Adipose tissue (tissue), 3 donors: ENCODE measurements around the gene ITPR2. TPM values are rescaled to one million over a fixed set of nuclear protein-coding genes. Genes with fewer than 3 reads are reported as not detected.

ENCODE experiments used
- H3K27ac ChIP-seq: one replicate; pipeline ENCODE4 v1.5.1; 2013; ENCODE audit warnings: low read depth, low read length
- WGBS, 3 donors: extraction: QIAGEN DNeasy Blood & Tissue Kit; methylation state at CpG; one replicate each; pipeline ENCODE4 v1.1.7; 2013; 5-methylcytosine and 5-hydroxymethylcytosine counted together
- polyA plus RNA-seq, 3 donors: library from polyadenylated mRNA; stranded (reverse); fragments of 200-250 nt; gene quantifications; one replicate each; pipeline ENCODE4 v1.2.3, GENCODE V29; 2013
- donor health status: healthy with polysubstance abuse.
- donor health status: Bipolar disorder and iron deficiency.
- donor health status: healthy.

The ITPR2 gene
- polyA plus RNA-seq, 3 donors = 2.8 to 15.5 (median 4.7) TPM

- H3K27ac ChIP-seq = no peak overlapping the region
- 48 to 90% (median 71%) methylated on average over 2 of the region's 2 CpGs for WGBS, 3 donors
Measured at GRCh38 chr12:26636710-26637328, 196.2 kb downstream of the ITPR2 start.

- no peak overlapping the region for H3K27ac ChIP-seq
- 79 to 83% (median 81%) methylated on average over 5 of the region's 5 CpGs for WGBS, 3 donors
Measured at GRCh38 chr12:26633591-26634210, 199.3 kb downstream of the ITPR2 start.

- 89 to 94% (median 91%) methylated on average over 6 of the region's 6 CpGs for WGBS, 3 donors
Measured at GRCh38 chr12:26632756-26633155, 200.2 kb downstream of the ITPR2 start.

GRCh38 chr12:26631846-26632245 is 201.1 kb downstream of the ITPR2 start:
- no peak overlapping the region for H3K27ac ChIP-seq

More at GRCh38 chr12:26632756-26633155, 200.2 kb downstream of the ITPR2 start:
- H3K27ac ChIP-seq = no peak overlapping the region

GRCh38 chr12:26630546-26631027 is 202.4 kb downstream of the ITPR2 start:
- H3K27ac ChIP-seq = no peak overlapping the region
- 43 to 65% (median 61%) methylated on average over 10 of the region's 10 CpGs for WGBS, 3 donors

More at GRCh38 chr12:26631846-26632245, 201.1 kb downstream of the ITPR2 start:
- WGBS, 3 donors = 87 to 98% (median 98%) methylated on average over 6 of the region's 6 CpGs

GRCh38 chr12:26629864-26630263 is 203.1 kb downstream of the ITPR2 start:
- no peak overlapping the region for H3K27ac ChIP-seq
- WGBS, 3 donors = 39 to 49% (median 44%) methylated on average over 1 of the region's 1 CpG

GRCh38 chr12:26628234-26628633 is 204.8 kb downstream of the ITPR2 start:
- H3K27ac ChIP-seq = no peak overlapping the region
- WGBS, 3 donors = 87 to 95% (median 94%) methylated on average over 2 of the region's 2 CpGs

GRCh38 chr12:26627335-26627734 is 205.7 kb downstream of the ITPR2 start:
- no peak overlapping the region for H3K27ac ChIP-seq
- WGBS, 3 donors = 63 to 89% (median 65%) methylated on average over 4 of the region's 4 CpGs

GRCh38 chr12:26623136-26623535 is 209.9 kb downstream of the ITPR2 start:
- 89 to 96% (median 90%) methylated on average over 4 of the region's 4 CpGs for WGBS, 3 donors
- H3K27ac ChIP-seq = no peak overlapping the region

GRCh38 chr12:26622601-26623000 is 210.4 kb downstream of the ITPR2 start:
- WGBS, 3 donors = 85 to 96% (median 92%) methylated on average over 5 of the region's 5 CpGs
- no peak overlapping the region for H3K27ac ChIP-seq

GRCh38 chr12:26621932-26622331 is 211.1 kb downstream of the ITPR2 start:
- 89 to 93% (median 93%) methylated on average over 3 of the region's 3 CpGs for WGBS, 3 donors
- H3K27ac ChIP-seq = no peak overlapping the region

- no peak overlapping the region for H3K27ac ChIP-seq
- 88 to 93% (median 89%) methylated on average over 5 of the region's 5 CpGs for WGBS, 3 donors
Measured at GRCh38 chr12:26620907-26621306, 212.1 kb downstream of the ITPR2 start.

GRCh38 chr12:26617513-26617912 is 215.5 kb downstream of the ITPR2 start:
- WGBS, 3 donors = 69 to 95% (median 80%) methylated on average over 1 of the region's 1 CpG
- no peak overlapping the region for H3K27ac ChIP-seq

GRCh38 chr12:26614011-26614616 is 218.9 kb downstream of the ITPR2 start:
- 48 to 60% (median 53%) methylated on average over 3 of the region's 3 CpGs for WGBS, 3 donors

GRCh38 chr12:26612203-26612602 is 220.8 kb downstream of the ITPR2 start:
- 77 to 91% (median 86%) methylated on average over 2 of the region's 2 CpGs for WGBS, 3 donors
- H3K27ac ChIP-seq = no peak overlapping the region

More at GRCh38 chr12:26614011-26614616, 218.9 kb downstream of the ITPR2 start:
- no peak overlapping the region for H3K27ac ChIP-seq

GRCh38 chr12:26611598-26611997 is 221.4 kb downstream of the ITPR2 start:
- WGBS, 3 donors = 94 to 95% (median 94%) methylated on average over 6 of the region's 6 CpGs
- H3K27ac ChIP-seq = no peak overlapping the region

GRCh38 chr12:26610774-26611173 is 222.2 kb downstream of the ITPR2 start:
- WGBS, 3 donors = 97 to 98% (median 97%) methylated on average over 8 of the region's 8 CpGs
- H3K27ac ChIP-seq = no peak overlapping the region

- 80 to 100% (median 82%) methylated on average over 1 of the region's 1 CpG for WGBS, 3 donors
- no peak overlapping the region for H3K27ac ChIP-seq
Measured at GRCh38 chr12:26609986-26610385, 223.0 kb downstream of the ITPR2 start.

- no peak overlapping the region for H3K27ac ChIP-seq
- WGBS, 3 donors = 90 to 100% (median 93%) methylated on average over 2 of the region's 2 CpGs
Measured at GRCh38 chr12:26608706-26609105, 224.3 kb downstream of the ITPR2 start.
